Thyroid gland (tissue), 4 donors: ENCODE results near the gene BCAS2.

Source experiments
- CTCF ChIP-seq, 6 experiments: fragments of 200-600 bp in 3 of 6; fragments of 450-650 bp in 3 of 6; sonication (generic) in 3 of 6; IDR thresholded peaks; one replicate each; pipeline ENCODE4 v1.5.1; 2016 to 2019; ENCODE audit warnings: antibody characterized with exemption in 6 of 6, mild to moderate bottlenecking in 2 of 6, inconsistent platforms in 1 of 6, moderate library complexity in 1 of 6
- POLR2A ChIP-seq, 2 donors: fragments of 450-650 bp; IDR thresholded peaks; one replicate each; pipeline ENCODE4 v1.6.1; 2017; ENCODE audit warnings: antibody characterized with exemption in 2 of 2, mild to moderate bottlenecking in 2 of 2, moderate library complexity in 1 of 2

- TF ChIP-seq CTCF (IDR thresholded peaks at IDR 0.05) (no peak), POLR2A (IDR thresholded peaks at IDR 0.05) (no peak)
Observed at GRCh38 chr1:114549137-114549536, 32.3 kb downstream of the BCAS2 start.
